HEK293T (cell line): ENCODE measurements around the gene SMAD6.

ENCODE experiments used
- CTCF ChIA-PET: fragments of 350-600 bp; formaldehyde crosslinking; extraction: SDS; loops from one replicate; lab custom pipeline; 2021; ENCODE audit warnings: antibody characterized with exemption, inconsistent platforms; lab: Yijun Ruan, JAX
- POLR2A ChIA-PET: fragments of 350-600 bp; formaldehyde crosslinking; extraction: SDS; loops from one replicate; lab custom pipeline; 2020; ENCODE audit warnings: antibody characterized with exemption, inconsistent platforms; lab: Yijun Ruan, JAX
- DNase-seq: peaks from one replicate; pipeline ENCODE4 v3.0.0; 2012; ENCODE audit warnings: mixed read lengths; ENCODE audit errors: extremely low spot score
- BHLHE40 ChIP-seq: fragments of 450-650 bp; IDR thresholded peaks from 2 replicates; pipeline ENCODE4 v1.6.1; 2016; ENCODE audit warnings: mild to moderate bottlenecking, moderate library complexity, borderline replicate concordance
- CTBP1 ChIP-seq: fragments of 450-650 bp; IDR thresholded peaks from 2 replicates; pipeline ENCODE4 v1.6.1; 2016; ENCODE audit warnings: borderline replicate concordance
- ELF4 ChIP-seq: fragments of 450-650 bp; IDR thresholded peaks from 2 replicates; pipeline ENCODE4 v1.6.1; 2017; ENCODE audit warnings: antibody characterized with exemption
- FOXA1 ChIP-seq: fragments of 450-650 bp; IDR thresholded peaks from 2 replicates; pipeline ENCODE4 v1.6.1; 2016; ENCODE audit warnings: mild to moderate bottlenecking
- FOXK2 ChIP-seq: fragments of 450-650 bp; IDR thresholded peaks from 2 replicates; pipeline ENCODE4 v1.6.1; 2016; ENCODE audit warnings: mild to moderate bottlenecking
- FOXM1 ChIP-seq: fragments of 450-650 bp; IDR thresholded peaks from 2 replicates; pipeline ENCODE4 v1.6.1; 2017; ENCODE audit warnings: mild to moderate bottlenecking, borderline replicate concordance
- HDGF ChIP-seq: fragments of 450-650 bp; IDR thresholded peaks from 2 replicates; pipeline ENCODE4 v1.6.1; 2017; ENCODE audit warnings: antibody characterized with exemption, borderline replicate concordance
- L3MBTL2 ChIP-seq: fragments of 450-650 bp; conservative IDR thresholded peaks from 2 replicates; pipeline ENCODE4 v1.6.1; 2016; ENCODE audit warnings: mild to moderate bottlenecking
- LEF1 ChIP-seq: fragments of 450-650 bp; IDR thresholded peaks from 2 replicates; pipeline ENCODE4 v1.6.1; 2017; ENCODE audit warnings: mild to moderate bottlenecking, borderline replicate concordance
- NFRKB ChIP-seq: fragments of 450-650 bp; IDR thresholded peaks from 2 replicates; pipeline ENCODE4 v1.6.1; 2016; ENCODE audit warnings: mild to moderate bottlenecking, moderate library complexity
- PKNOX1 ChIP-seq: fragments of 450-650 bp; IDR thresholded peaks from 2 replicates; pipeline ENCODE4 v1.6.1; 2016
- SP1 ChIP-seq: fragments of 450-650 bp; IDR thresholded peaks from 2 replicates; pipeline ENCODE4 v1.6.1; 2017
- SUZ12 ChIP-seq: fragments of 450-650 bp; IDR thresholded peaks from 2 replicates; pipeline ENCODE4 v1.6.1; 2016; ENCODE audit warnings: mild to moderate bottlenecking
- TARDBP ChIP-seq: fragments of 450-650 bp; IDR thresholded peaks from 2 replicates; pipeline ENCODE4 v1.6.1; 2016
- ZNF384 ChIP-seq: fragments of 450-650 bp; IDR thresholded peaks from 2 replicates; pipeline ENCODE4 v1.6.1; 2016

SMAD6 gene

GRCh38 chr15:66764072-66764786, 62.2 kb downstream of the SMAD6 start:
- no peak for DNase-seq
- ChIA-PET CTCF (interaction anchor here (0.9 to 1.0 kb wide), 2 partner anchors 9 to 62 kb away, joined by 3 to 4 read pairs; no protein-coding TSS in a partner anchor), POLR2A (no interaction called here)
- no peak for TF ChIP-seq FOXK2

GRCh38 chr15:66765478-66766281, 63.6 kb downstream of the SMAD6 start:
- TF ChIP-seq ELF4: no peak
- TF ChIP-seq L3MBTL2: no peak
- no peak for TF ChIP-seq SUZ12
- no peak for TF ChIP-seq NFRKB
- TF ChIP-seq PKNOX1: peak; percentile 74
- DNase-seq: no peak
- CTCF ChIA-PET: interaction anchor here (0.6 kb wide), 1 partner anchor 18 kb away, joined by 3 read pairs; no protein-coding TSS in a partner anchor
- POLR2A ChIA-PET: no interaction called here

DNA sequence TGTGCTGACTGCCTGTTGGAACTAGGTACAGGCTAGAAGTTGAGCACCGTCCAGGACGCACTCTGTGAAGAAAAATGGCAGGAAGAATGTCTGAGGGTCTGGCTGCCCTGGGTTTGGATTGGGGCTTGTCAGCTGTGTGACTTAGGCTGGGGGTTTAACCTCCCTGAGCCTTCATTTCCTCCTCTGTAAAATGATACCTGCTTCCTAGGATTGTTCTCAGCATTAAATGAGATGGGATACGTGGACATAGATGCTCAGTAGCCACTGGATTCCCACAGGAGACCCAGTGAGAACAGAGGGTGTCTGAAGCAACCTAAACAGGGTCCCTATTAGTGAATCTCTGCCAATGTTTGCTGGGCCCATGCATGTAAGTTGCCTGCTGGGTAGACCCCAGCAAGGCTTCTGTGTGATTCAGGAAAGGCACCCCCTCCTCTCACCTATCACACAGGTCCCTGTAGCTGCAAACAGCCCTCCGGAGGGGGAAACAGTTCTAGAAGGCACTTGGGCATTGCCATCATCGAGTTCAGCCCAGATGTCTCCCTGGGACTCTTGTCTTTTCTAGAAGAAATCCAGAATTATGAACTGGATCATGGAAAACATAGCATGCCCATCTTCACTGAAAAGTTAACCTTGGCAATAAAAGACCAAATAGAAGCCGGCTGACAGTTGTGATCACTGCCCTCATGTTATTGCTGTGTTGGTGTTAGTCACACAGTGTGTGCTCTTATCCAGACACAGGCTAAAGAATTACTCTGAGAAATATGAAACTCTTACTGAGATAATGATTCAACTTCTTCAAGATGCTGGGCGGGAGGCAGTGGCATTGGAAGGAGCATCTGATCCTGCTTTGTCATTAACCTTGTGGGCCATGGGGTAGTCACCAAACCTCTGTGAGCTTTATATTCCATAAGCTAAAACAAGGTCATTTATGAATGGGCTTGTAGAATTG, 64.5 kb downstream of the SMAD6 start:
- CTCF ChIA-PET: interaction anchor here (0.6 to 2.2 kb wide), 3 partner anchors 17 to 85 kb away, joined by 3 to 8 read pairs (median 4); no protein-coding TSS in a partner anchor
- POLR2A ChIA-PET: interaction anchor here (1.0 kb wide), 1 partner anchor 57 kb away, joined by 3 read pairs; no protein-coding TSS in a partner anchor
- TF ChIP-seq FOXM1 (no peak), TARDBP (no peak), L3MBTL2 (no peak), CTBP1 (no peak), ELF4 (no peak), PKNOX1 (no peak)
- no peak for DNase-seq

DNA sequence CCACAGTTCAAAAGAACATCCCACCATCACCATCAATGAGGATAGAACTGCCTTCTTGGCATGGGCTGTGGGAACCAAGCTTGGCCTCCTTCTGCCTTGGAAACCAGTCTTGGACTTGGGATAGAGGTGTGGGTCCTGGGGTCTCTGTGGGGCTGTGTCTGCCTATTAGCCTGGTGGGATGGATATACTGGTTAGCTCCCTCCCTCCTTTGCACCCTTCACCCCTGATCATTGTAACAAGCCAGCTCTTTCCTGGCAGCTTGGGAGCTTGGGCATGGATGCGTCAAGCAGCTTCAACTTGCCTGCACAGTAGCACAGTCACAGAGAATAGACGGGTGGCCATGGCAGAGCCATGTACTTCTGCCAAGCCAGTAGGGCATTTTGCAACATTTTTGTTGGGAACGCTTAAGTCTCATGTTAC, 65.2 kb downstream of the SMAD6 start:
- POLR2A ChIA-PET: interaction anchor here (1.0 kb wide), 1 partner anchor 58 kb away, joined by 3 read pairs; no protein-coding TSS in a partner anchor
- TF ChIP-seq CTBP1: no peak
- no peak for TF ChIP-seq FOXM1
- TF ChIP-seq L3MBTL2: no peak
- TF ChIP-seq SUZ12: no peak
- no peak for TF ChIP-seq FOXK2
- no peak for TF ChIP-seq HDGF
- TF ChIP-seq PKNOX1: no peak
- no peak for TF ChIP-seq ZNF384
- no peak for TF ChIP-seq SP1
- CTCF ChIA-PET: interaction anchor here (0.7 to 2.2 kb wide), 3 partner anchors 10 to 85 kb away, joined by 4 to 8 read pairs (median 4); no protein-coding TSS in a partner anchor
- no peak for DNase-seq

- no peak for DNase-seq
- TF ChIP-seq NFRKB (no peak), ZNF384 (no peak), PKNOX1 (no peak), BHLHE40 (no peak), LEF1 (no peak), SUZ12 (no peak), FOXK2 (no peak), ELF4 (no peak), TARDBP (no peak), FOXA1 (no peak), L3MBTL2 (no peak), FOXM1 (no peak), SP1 (no peak), CTBP1 (no peak)
- ChIA-PET POLR2A (interaction anchor here (1.2 kb wide), 1 partner anchor 67 kb away, joined by 3 read pairs; the partner anchor contains the start of gene SMAD6), CTCF (interaction anchor here (0.8 to 1.5 kb wide), 2 partner anchors 8 to 83 kb away, joined by 3 to 4 read pairs; no protein-coding TSS in a partner anchor)
These were observed 67.0 kb downstream of the SMAD6 start for GRCh38 chr15:66768987-66769386.
